CD4-positive, CD25-positive, alpha-beta regulatory T cell (primary cell): Measurements from ENCODE around the gene SERPINA9. TPM values are rescaled to one million over a fixed set of nuclear protein-coding genes. Genes with fewer than 3 reads are reported as not detected.

Source experiments
- polyA plus RNA-seq, 4 donors: library from polyadenylated mRNA; unstranded; fragments of 300-500 nt; fragmentation: Illumina TruSeq; gene quantifications; one replicate each; pipeline ENCODE4 v1.2.3, GENCODE V29; 2021
- total RNA-seq: library from RNA; stranded (reverse); gene quantifications from one replicate; pipeline ENCODE4 v1.2.3, GENCODE V29; 2022

Gene SERPINA9
- total and polyA plus RNA-seq, 5 donors from 2014 or later, result not detected

Other genes with a start within 250 kb of the SERPINA9 start
- gene SERPINA10, start 182.9 kb downstream of the SERPINA9 start, total RNA-seq, result not detected
- not detected for gene SERPINA10, start 182.9 kb downstream of the SERPINA9 start, polyA plus RNA-seq
- gene SERPINA6, start 152.9 kb downstream of the SERPINA9 start, total RNA-seq, result not detected
- not detected for gene SERPINA6, start 152.9 kb downstream of the SERPINA9 start, polyA plus RNA-seq
- gene SERPINA2, start 109.5 kb downstream of the SERPINA9 start, total RNA-seq, result not detected
- not detected for gene SERPINA2, start 109.5 kb downstream of the SERPINA9 start, polyA plus RNA-seq
- gene SERPINA1, start 87.6 kb downstream of the SERPINA9 start, total RNA-seq, result not detected
- 1 to 10 TPM in 1 of 4 donors, under 1 TPM in 2, not detected in 1; 0.14 to 2.6 (median 0.71) TPM for gene SERPINA1, start 87.6 kb downstream of the SERPINA9 start, polyA plus RNA-seq
- not detected for gene SERPINA11, start 23.4 kb downstream of the SERPINA9 start, total RNA-seq
- gene SERPINA11, start 23.4 kb downstream of the SERPINA9 start, polyA plus RNA-seq, result not detected
- gene SERPINA12, start 33.3 kb upstream of the SERPINA9 start, total RNA-seq, result not detected
- gene SERPINA12, start 33.3 kb upstream of the SERPINA9 start, polyA plus RNA-seq, result not detected
- gene SERPINA4, start 85.2 kb upstream of the SERPINA9 start, total RNA-seq, result not detected
- gene SERPINA4, start 85.2 kb upstream of the SERPINA9 start, polyA plus RNA-seq, result not detected
- not detected for gene SERPINA5, start 105.2 kb upstream of the SERPINA9 start, total RNA-seq
- not detected for gene SERPINA5, start 105.2 kb upstream of the SERPINA9 start, polyA plus RNA-seq
- gene SERPINA3, start 136.2 kb upstream of the SERPINA9 start, total RNA-seq, result not detected
- not detected for gene SERPINA3, start 136.2 kb upstream of the SERPINA9 start, polyA plus RNA-seq